ENCODE results near the gene PGAP3.

PGAP3 gene

GRCh38 chr17:39675390-39676082, 12.3 kb downstream of the PGAP3 start:
- DNase-seq (ENCODE audit: low read depth, low spot score), result no peak
- TF ChIP-seq CTCF (IDR thresholded peaks at IDR 0.05; ENCODE audit: insufficient read depth, low read length, missing control alignments), result no peak
- no peak overlapping the region for H3K4me3 ChIP-seq (ENCODE audit: low read depth, low read length)
- CTCF ChIA-PET, result interaction anchor here (1.0 to 6.6 kb wide), 5 partner anchors 9 to 54 kb away, joined by 3 to 55 read pairs (median 16); partner anchors contain the start of gene TCAP
- POLR2A ChIA-PET, result interaction anchor here (1.1 to 1.3 kb wide), 2 partner anchors 12 to 24 kb away, joined by 4 read pairs; partner anchors contain the start of genes ERBB2 and PGAP3

- H3K4me3 ChIP-seq (ENCODE audit: low read depth, low read length), result no peak overlapping the region
- POLR2A ChIA-PET, result interaction anchor here (1.1 kb wide), 1 partner anchor 25 kb away, joined by 4 read pairs; the partner anchor contains the start of gene ERBB2
- CTCF ChIA-PET, result interaction anchor here (1.0 to 6.6 kb wide), 5 partner anchors 9 to 53 kb away, joined by 3 to 55 read pairs (median 16); partner anchors contain the start of gene TCAP
- no peak for TF ChIP-seq CTCF (IDR thresholded peaks at IDR 0.05; ENCODE audit: insufficient read depth, low read length, missing control alignments)
- DNase-seq (ENCODE audit: low read depth, low spot score), result no peak
Measured at GRCh38 chr17:39674702-39675389, 13.0 kb downstream of the PGAP3 start.

- POLR2A ChIA-PET, result no interaction called here
- no peak for DNase-seq (ENCODE audit: low read depth, low spot score)
- CTCF ChIA-PET, result interaction anchor here (4.3 to 9.2 kb wide), 3 partner anchors 21 to 53 kb away, joined by 16 to 237 read pairs (median 55); partner anchors contain the start of gene PPP1R1B
- no peak for TF ChIP-seq CTCF (IDR thresholded peaks at IDR 0.05; ENCODE audit: insufficient read depth, low read length, missing control alignments)
- H3K4me3 ChIP-seq (ENCODE audit: low read depth, low read length), result no peak overlapping the region
Measured at GRCh38 chr17:39674179-39674578, 13.7 kb downstream of the PGAP3 start.

GRCh38 chr17:39673335-39674081, 14.3 kb downstream of the PGAP3 start:
- ChIA-PET POLR2A (interaction anchor here (0.5 kb wide), 1 partner anchor 9 kb away, joined by 3 read pairs; no protein-coding TSS in a partner anchor), CTCF (interaction anchor here (1.5 to 9.2 kb wide), 5 partner anchors 12 to 51 kb away, joined by 3 to 237 read pairs (median 8); partner anchors contain the start of gene PPP1R1B)
- H3K4me3 ChIP-seq (ENCODE audit: low read depth, low read length), result no peak overlapping the region
- no peak for TF ChIP-seq CTCF (IDR thresholded peaks at IDR 0.05; ENCODE audit: insufficient read depth, low read length, missing control alignments)
- DNase-seq (ENCODE audit: low read depth, low spot score), result no peak

GRCh38 chr17:39672522-39673334, 15.1 kb downstream of the PGAP3 start:
- no peak overlapping the region for H3K4me3 ChIP-seq (ENCODE audit: low read depth, low read length)
- POLR2A ChIA-PET, result interaction anchor here (0.5 to 1.6 kb wide), 2 partner anchors 10 to 58 kb away, joined by 3 read pairs; partner anchors contain the start of gene MIEN1
- CTCF ChIA-PET, result interaction anchor here (0.9 to 9.2 kb wide), 11 partner anchors 8 to 125 kb away, joined by 3 to 237 read pairs (median 6); partner anchors contain the start of gene PPP1R1B
- no peak for DNase-seq (ENCODE audit: low read depth, low spot score)
- TF ChIP-seq CTCF (IDR thresholded peaks at IDR 0.05; ENCODE audit: insufficient read depth, low read length, missing control alignments), result no peak
